GM12874 (cell line): ENCODE data around the gene NOVA1.

ENCODE experiments used
- CTCF ChIP-seq: IDR thresholded peaks from 2 replicates; pipeline ENCODE4 v1.5.1; 2011; ENCODE audit warnings: low read depth, mild to moderate bottlenecking, control low read depth, low read length, moderate library complexity; ENCODE audit not compliant: insufficient read depth

Gene NOVA1

DNA sequence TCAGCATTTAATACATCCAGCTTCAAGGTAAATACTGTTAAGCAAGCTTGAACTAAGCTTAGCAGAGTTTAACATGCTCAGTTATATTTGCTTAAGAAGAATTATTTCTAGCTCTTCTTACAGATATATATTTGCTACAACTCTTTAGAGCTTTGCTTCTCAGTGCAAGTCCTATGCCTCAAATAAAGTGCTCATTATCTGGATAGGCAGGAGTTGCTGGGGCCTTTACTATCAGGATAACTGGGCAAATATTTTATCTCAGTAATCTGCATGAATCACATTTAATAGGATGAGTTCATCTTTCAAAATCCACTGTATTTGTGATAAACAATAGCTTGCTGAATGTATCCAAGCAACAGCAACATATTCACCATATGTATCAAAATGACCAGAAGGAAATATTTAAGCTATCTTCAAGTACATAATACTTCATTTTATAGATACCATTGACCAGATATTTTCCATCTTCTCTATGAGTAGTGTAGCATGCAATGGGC lies 187.6 kb downstream of the NOVA1 start:
- no peak for TF ChIP-seq CTCF

DNA sequence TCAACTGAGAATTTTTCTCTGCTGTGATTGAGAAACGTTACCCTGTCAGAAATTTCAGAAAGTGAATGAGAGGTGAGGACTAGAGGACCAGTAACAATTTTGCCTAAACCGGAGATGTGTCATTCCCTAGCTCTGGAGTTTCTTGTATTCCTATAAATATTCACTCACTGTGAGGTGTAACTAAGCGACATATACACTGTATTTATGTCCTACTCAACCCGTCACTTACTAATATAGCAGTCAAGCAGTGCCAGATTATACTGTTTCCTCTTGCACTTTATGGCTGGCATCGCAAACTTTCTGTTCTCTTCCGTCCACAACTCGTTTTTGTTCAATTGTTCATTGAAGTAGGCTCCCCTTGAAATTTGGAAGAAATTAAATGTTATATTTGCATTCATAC lies 192.9 kb downstream of the NOVA1 start:
- no peak for TF ChIP-seq CTCF

DNA sequence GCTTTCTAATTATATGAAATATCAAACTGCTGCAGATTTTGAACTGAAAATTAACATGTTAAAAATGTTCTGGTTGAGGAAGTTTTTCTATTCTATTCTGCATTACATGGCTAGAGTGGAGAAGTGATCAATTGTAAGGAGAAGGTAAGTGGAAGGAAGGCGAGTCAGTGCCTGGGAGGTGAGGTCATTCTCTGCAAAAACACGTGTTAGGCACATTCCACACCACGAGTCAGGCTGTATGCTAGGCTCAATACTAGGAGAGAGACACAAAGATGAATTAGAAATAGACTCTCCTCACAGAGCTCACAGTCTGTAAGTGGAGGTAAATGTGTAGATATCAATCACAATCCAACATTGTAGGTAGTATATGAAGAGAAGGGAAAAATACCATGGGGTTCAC lies 194.1 kb downstream of the NOVA1 start:
- no peak for TF ChIP-seq CTCF

GRCh38 chr14:26402126-26402525 lies 195.7 kb downstream of the NOVA1 start:
- TF ChIP-seq CTCF: no peak

- no peak for TF ChIP-seq CTCF
These were observed 196.5 kb downstream of the NOVA1 start for GRCh38 chr14:26401179-26401968.

GRCh38 chr14:26400373-26400772 lies 197.5 kb downstream of the NOVA1 start:
- TF ChIP-seq CTCF: no peak

DNA sequence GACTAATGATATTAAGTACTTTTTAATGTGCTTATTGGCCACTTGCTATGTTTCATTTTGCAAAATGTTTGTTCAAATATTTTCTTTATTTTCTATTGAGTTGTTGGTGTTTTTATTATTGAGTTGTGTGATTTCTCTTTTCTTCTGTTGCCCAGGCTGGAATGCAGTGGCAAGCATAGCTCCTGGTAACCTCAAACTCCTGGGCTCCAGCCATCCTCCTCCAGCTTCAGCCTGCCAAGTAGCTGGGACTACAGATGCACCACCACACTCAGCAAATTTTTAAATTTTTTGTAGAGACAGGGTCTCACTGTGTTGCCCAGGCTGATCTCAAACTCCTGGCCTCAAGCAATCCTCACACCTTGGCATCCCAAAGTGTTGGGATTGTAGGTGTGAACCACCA lies 199.2 kb downstream of the NOVA1 start:
- no peak for TF ChIP-seq CTCF
